Erythroblast (primary cell): ENCODE data around the gene PTPRC.

Source experiments
- GATA1 ChIP-seq: IDR thresholded peaks from 2 replicates; pipeline ENCODE4 v1.6.1; 2011; ENCODE audit warnings: low read depth, mild to moderate bottlenecking, control low read depth, low read length, moderate library complexity
- POLR2A ChIP-seq: IDR thresholded peaks from 2 replicates; pipeline ENCODE4 v1.6.1; 2011; ENCODE audit warnings: mild to moderate bottlenecking, low read length

- no peak for TF ChIP-seq POLR2A
- TF ChIP-seq GATA1, result no peak
These were observed 19.3 kb upstream of the PTPRC start for GRCh38 chr1:198619375-198620140.
